GM10266 (cell line): ENCODE results near the gene MXRA8.
"Not testable (repeated sequence)": the region's sequence is repeated elsewhere in the genome, so short reads cannot be mapped to it uniquely, and the experiment has no call there.

Source experiments
- DNase-seq: peaks from one replicate; pipeline ENCODE4 v3.0.0; 2012; ENCODE audit errors: extremely low spot score
- TF ChIP-seq, protein P1 (sequence below): IDR thresholded peaks from 2 replicates; pipeline ENCODE4 v1.5.1; 2012; ENCODE audit warnings: mild to moderate bottlenecking, low read depth; ENCODE audit not compliant: control insufficient read depth, insufficient read depth; ENCODE audit errors: missing control alignments

Gene MXRA8

DNA sequence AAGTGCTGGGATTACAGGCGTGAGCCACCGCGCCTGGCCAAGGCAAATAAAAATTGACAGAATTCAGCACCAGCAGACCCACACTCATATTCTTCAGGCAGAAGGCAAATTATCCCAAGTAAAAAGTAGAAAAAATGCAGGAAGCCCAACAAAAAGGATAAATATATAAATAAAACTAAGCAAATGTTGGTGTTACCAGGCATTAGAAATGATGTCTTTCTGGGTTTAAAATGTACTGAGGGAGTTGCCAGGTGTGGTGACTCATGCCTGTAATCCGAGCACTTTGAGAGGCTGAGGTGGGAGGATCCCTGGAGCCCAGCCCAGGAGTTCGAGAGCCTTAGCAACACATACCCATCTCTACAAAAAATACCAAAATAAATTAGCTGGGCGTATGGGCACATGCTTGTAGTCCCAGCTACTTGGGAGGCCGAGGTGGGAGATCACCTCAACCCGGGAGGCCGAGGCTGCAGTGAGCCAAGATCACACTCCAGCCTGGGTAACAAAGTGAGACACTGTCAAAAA lies 40.2 kb downstream of the MXRA8 start:
- no peak for DNase-seq
- TF ChIP-seq, protein P1, sequence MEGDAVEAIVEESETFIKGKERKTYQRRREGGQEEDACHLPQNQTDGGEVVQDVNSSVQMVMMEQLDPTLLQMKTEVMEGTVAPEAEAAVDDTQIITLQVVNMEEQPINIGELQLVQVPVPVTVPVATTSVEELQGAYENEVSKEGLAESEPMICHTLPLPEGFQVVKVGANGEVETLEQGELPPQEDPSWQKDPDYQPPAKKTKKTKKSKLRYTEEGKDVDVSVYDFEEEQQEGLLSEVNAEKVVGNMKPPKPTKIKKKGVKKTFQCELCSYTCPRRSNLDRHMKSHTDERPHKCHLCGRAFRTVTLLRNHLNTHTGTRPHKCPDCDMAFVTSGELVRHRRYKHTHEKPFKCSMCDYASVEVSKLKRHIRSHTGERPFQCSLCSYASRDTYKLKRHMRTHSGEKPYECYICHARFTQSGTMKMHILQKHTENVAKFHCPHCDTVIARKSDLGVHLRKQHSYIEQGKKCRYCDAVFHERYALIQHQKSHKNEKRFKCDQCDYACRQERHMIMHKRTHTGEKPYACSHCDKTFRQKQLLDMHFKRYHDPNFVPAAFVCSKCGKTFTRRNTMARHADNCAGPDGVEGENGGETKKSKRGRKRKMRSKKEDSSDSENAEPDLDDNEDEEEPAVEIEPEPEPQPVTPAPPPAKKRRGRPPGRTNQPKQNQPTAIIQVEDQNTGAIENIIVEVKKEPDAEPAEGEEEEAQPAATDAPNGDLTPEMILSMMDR = no peak

DNA sequence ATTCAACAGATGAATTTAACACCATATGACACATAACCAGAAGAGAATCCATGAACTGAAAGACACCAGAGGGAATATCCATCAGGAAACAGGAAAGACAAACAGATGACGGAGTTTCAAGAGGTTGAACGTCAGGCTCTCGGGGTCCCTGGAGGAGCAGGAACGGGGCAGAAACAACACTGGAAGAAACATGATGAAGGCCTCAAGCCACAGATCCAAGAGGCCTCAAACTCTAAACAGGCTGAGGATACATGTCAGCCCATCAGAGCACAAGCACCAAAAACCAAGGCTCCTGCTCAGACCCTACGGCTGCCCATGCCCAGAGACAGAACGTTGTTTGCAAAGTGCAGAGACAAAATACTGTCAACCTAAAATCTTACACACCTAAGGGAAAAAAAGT lies 40.9 kb downstream of the MXRA8 start:
- DNase-seq = no peak
- TF ChIP-seq, protein P1 = no peak

DNA sequence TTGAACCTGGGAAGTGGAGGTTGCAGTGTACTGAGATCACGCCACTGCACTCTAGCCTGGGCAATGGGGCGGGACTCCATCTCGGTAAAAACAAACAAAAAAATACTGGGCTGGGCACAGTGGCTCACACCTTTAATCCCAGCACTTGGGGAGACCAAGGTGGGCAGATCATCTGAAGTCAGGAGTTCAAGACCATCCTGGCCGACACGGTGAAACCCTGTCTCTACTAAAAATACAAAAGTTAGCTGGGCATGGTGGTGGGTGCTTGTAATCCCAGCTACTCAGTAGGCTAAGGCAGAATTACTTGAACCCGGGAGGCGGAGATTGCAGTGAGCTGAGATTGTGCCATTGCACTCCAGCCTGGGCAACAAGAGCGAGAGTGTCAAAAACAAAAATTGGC lies 42.2 kb downstream of the MXRA8 start:
- not testable (repeated sequence) for DNase-seq

DNA sequence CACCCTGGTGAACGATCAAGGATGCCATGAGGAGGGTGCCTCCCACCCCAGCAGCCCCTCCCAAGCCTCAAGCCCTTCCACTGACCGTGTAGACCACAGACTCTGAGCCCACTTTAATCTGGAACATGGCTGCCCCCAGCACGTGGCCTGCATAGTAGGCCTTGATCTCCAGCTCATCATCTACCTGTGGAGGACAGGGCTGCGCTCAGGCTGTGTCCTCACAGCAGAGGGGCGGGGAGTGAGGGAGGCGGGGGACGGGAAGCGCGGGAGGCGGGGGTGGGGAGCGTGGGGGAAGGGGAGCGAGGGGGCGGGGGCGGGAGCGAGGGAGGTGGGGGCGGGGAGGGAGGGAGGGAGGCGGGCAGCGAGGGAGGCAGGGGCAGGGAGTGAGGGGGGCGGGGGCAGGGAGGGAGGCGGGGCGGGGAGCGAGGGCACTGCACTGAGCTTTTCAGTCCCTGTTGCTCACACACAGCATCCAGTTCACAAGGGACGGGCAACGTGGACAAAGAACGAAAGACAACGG lies 42.9 kb downstream of the MXRA8 start:
- TF ChIP-seq, protein P1 = no peak
- no peak for DNase-seq

DNA sequence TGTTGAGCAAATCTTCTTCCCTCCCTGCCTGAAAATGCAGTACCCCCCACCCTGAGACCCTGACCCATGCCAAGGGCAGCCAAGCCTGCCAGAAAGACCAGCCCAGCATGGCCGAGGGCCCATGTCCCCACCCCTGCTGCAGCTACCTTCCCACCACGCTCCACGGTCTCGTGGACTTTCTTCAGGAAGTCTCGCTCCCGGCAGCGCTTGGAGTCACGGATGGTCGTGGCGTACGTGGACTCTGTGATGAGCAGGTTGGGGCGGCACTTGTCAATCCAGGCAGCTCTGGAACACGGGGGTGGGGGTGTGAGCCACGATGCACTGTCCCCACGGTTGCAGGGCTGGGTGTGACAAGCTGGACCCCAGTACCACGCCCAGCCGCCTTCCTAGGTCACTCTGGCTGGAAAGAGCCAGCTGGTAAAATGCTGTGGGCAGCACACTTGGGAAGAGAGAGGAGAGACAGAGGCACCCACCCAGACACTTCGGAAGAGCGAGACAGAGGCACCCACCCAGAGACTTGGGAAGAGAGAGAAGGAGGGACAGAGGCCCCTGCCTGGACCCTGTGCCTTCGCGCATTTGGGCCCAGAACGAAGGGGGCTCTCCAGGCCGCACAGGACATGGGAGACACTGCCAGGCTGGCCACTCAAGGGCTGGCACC lies 43.5 kb downstream of the MXRA8 start:
- TF ChIP-seq, protein P1 = no peak
- no peak for DNase-seq

DNA sequence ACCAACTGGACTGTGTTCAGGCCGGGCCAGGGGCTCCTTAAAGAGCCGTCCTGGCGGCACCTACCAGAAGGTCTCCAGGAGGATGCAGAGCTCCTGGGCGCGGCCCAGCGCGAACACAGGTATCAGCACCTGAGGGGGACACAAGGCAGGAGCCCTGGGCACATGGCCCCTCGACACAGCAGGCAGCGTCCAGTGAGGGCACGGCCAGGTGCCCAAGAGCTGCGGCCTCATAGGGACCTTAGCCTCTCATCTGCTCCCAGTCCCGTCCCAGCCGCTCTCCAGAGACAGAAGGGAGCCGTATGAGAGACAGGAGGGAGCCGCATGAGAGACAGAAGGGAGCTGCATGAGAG lies 44.1 kb downstream of the MXRA8 start:
- TF ChIP-seq, protein P1 = no peak

DNA sequence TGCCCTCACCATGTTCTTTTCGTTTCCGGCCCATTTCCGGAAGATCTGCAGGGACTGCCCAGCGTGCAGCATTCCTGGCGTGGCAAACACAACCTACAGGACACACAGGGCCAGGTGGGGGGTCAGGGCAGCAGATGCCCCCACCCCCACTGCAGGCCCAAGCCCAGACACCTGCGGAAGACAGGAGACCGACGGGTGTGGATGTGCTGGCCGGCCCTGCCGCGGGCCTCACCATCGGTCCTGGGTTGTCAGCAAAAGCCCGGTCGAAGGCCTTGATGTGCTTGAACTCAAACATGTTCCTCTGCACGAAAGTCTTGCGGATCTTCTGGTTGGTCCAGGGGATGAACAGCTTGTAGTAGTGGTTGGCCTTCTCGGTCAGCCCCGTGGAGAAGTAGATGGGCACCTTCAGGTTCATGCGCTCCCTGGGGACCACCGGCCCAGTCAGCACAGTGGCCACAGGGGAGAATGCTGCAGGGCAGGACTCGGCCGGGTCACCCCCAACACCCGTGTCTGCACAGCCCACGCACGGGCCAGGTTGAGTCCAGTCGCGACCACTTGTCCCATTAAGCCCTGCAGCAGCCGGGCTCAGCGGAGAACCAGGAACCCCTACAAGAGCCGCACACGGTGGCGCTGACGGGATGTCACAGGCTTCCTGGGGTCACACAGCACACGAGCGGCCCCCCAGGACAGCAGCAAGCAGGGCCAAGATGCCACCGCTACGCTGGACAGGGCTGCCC lies 44.7 kb downstream of the MXRA8 start:
- TF ChIP-seq, protein P1 = no peak

More for the DNA sequence above, 44.1 kb downstream of the MXRA8 start:
- no peak for DNase-seq

More for the DNA sequence above, 44.7 kb downstream of the MXRA8 start:
- no peak for DNase-seq
